Measurements from ENCODE around the gene TRAPPC11. TPM values are rescaled to one million over a fixed set of nuclear protein-coding genes. Genes with fewer than 3 reads are reported as not detected.

The TRAPPC11 gene
- 8.4 to 11.8 TPM (median 10.7 TPM) in 5 replicates for total RNA-seq (2022; extraction: Qiagen RNA extraction; ENCODE audit: low read depth)

DNA sequence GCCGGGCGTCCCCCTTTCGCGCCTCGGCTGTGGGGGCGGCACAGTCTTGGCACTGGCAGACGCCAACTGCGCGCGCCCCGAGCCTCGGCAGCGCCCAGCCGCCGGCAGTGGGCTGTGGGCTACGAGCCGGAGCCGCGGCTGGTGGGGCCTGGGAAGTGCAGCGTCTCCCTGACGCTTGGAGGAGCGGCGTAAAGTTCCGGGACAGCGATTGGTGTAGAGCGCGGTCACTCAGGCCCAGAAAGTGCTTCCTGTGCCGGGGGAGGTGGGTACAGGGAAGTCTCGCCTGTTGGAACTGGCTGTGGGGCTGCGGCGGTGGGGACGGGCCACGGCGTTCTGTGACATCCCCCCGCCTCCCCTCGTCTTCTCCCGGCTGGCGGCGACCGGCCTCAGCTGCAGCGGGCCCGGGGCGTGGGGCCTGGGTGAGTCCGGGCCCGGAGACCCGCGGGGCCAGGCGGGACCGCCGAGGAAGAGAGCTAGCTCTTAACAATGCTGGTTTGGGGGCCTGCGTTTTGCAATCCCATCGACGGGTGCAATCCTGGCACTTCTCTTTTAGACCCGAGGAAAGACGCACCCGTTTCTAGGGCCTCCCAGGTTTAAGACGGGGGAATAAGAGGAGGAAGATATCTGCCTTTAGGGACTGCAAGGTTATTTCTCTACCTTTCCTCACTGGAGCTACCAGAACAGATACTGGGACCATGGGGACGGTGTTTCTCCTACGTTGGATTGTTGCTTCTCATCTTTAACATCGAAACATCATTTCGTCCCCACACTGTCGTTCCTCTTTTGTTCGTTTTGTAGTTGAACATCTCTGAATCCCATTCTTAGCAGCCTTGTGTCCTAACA lies at the start of gene TRAPPC11, which contains the start of gene RWDD4:
Gene TRAPPC11, plus strand, starts transcription at position 265 of the 843 bp plus-strand sequence. CDS start 4,575 bp downstream, outside the sequence.
Gene RWDD4, minus strand, starts transcription at position 157 of the 843 bp plus-strand sequence. CDS start 233 bp downstream, outside the sequence.

Other genes starting within 250 kb of the TRAPPC11 start
- gene CDKN2AIP, start 214.7 kb upstream of the TRAPPC11 start, total RNA-seq (2022; extraction: Qiagen RNA extraction; ENCODE audit: low read depth) = 9.4 to 10.7 TPM (median 10.1 TPM) in 5 replicates
- gene ING2, start 154.2 kb upstream of the TRAPPC11 start, total RNA-seq (2022; extraction: Qiagen RNA extraction; ENCODE audit: low read depth) = 8.1 to 10.2 TPM (median 9.0 TPM) in 5 replicates
- 16.5 to 19.7 TPM (median 17.7 TPM) in 5 replicates for gene RWDD4, start 108 bp upstream of the TRAPPC11 start, total RNA-seq (2022; extraction: Qiagen RNA extraction; ENCODE audit: low read depth)
- gene STOX2, start 246.0 kb downstream of the TRAPPC11 start, total RNA-seq (2022; extraction: Qiagen RNA extraction; ENCODE audit: low read depth) = 2.4 to 4.1 TPM (median 3.0 TPM) in 5 replicates

Measured in A549 treated with GW870086 at 1 μM for 4 hours (cell line).